ENCODE data around the gene CPNE1. TPM values are rescaled to one million over a fixed set of nuclear protein-coding genes. Genes with fewer than 3 reads are reported as not detected.
"Not testable (repeated sequence)": the region's sequence is repeated elsewhere in the genome, so short reads cannot be mapped to it uniquely, and the experiment has no call there.

The CPNE1 gene
- total RNA-seq, 5 donors from 2014 or later (not counting 1 experiment from before 2014, with no cell fraction given) = 284 to 408 (median 324) TPM

GRCh38 chr20:35690265-35690664, 25.6 kb upstream of the CPNE1 start:
- Histone ChIP-seq H3K4me1 (ENCODE audit: control insufficient read depth in 1 of 2, extremely low read depth in 1 of 2, insufficient read depth in 2 of 2, low read length in 2 of 2) (no peaks in the 10 kb centered on the region), H3K27me3 (replicated peaks in 1 of 2; ENCODE audit: control insufficient read depth in 2 of 2, extremely low read depth in 1 of 2, insufficient read depth in 2 of 2, low read length in 1 of 2) (no peaks in the 10 kb centered on the region), H3K9me3 (no peaks in the 10 kb centered on the region), H3K27ac (ENCODE audit: low read length) (no peak overlapping the region), H3K36me3 (ENCODE audit: control insufficient read depth in 2 of 2, extremely low read depth in 1 of 2, insufficient read depth in 1 of 2, low read length in 1 of 2) (peaks cover 7 to 56% of the 10 kb centered on the region in 2 donors), H3K4me3 (ENCODE audit: control insufficient read depth in 1 of 2, extremely low read depth in 1 of 2, low read length in 1 of 2) (no peak overlapping the region)
- Mint-ChIP-seq H3K27me3 (no peaks in the 10 kb centered on the region), H3K36me3 (peaks cover 36% of the 10 kb centered on the region), H3K9me3 (no peaks in the 10 kb centered on the region), H3K27ac (no peak overlapping the region), H3K4me3 (no peak overlapping the region), H3K4me1 (peaks cover 2 to 4% (median 3%) of the 10 kb centered on the region in 3 donors)
- POLR2A ChIA-PET = interaction anchor here (0.7 to 1.8 kb wide), 2 partner anchors 10 to 21 kb away, joined by 3 to 5 read pairs; no protein-coding TSS in a partner anchor
- CTCF ChIA-PET = interaction anchor here in 1 of 2 donors (0.7 kb wide), 1 partner anchor 407 kb away, joined by 6 read pairs; no protein-coding TSS in a partner anchor
- no CpG with 5 or more reads among the region's 4 CpGs for WGBS (ENCODE audit: insufficient coverage)
- ATAC-seq (replicated peaks in 1 of 4) = no peak
- no peak for DNase-seq

- H3K4me1 Mint-ChIP-seq; H3K4me1 ChIP-seq (ENCODE audit: control insufficient read depth in 1 of 2, extremely low read depth in 1 of 2, insufficient read depth in 2 of 2, low read length in 2 of 2); H3K9me3 ChIP-seq; H3K27ac ChIP-seq (ENCODE audit: low read length); H3K27me3 Mint-ChIP-seq; H3K27me3 ChIP-seq (replicated peaks in 1 of 2; ENCODE audit: control insufficient read depth in 2 of 2, extremely low read depth in 1 of 2, insufficient read depth in 2 of 2, low read length in 1 of 2); ATAC-seq (replicated peaks in 1 of 4); DNase-seq; H3K4me3 Mint-ChIP-seq; H3K27ac Mint-ChIP-seq; H3K4me3 ChIP-seq (ENCODE audit: control insufficient read depth in 1 of 2, extremely low read depth in 1 of 2, low read length in 1 of 2); H3K9me3 Mint-ChIP-seq: not testable (repeated sequence)
- ChIA-PET CTCF (interaction anchor here in 1 of 2 donors (0.6 kb wide), 1 partner anchor 82 kb away, joined by 3 read pairs; no protein-coding TSS in a partner anchor), POLR2A (interaction anchor here (0.6 to 0.7 kb wide), 5 partner anchors 16 to 125 kb away, joined by 3 to 7 read pairs (median 3); no protein-coding TSS in a partner anchor)
- WGBS (ENCODE audit: insufficient coverage) = 100% methylated on average over 4 of the region's 11 CpGs
- peaks cover 4 to 37% of the 10 kb centered on the region in 2 donors for H3K36me3 ChIP-seq (ENCODE audit: control insufficient read depth in 2 of 2, extremely low read depth in 1 of 2, insufficient read depth in 1 of 2, low read length in 1 of 2)
- H3K36me3 Mint-ChIP-seq = peaks cover 29% of the 10 kb centered on the region
These were observed 22.2 kb upstream of the CPNE1 start for GRCh38 chr20:35686872-35687271.

GRCh38 chr20:35685368-35685767, 20.7 kb upstream of the CPNE1 start:
- H3K9me3 ChIP-seq; H3K27ac Mint-ChIP-seq; H3K9me3 Mint-ChIP-seq; H3K27me3 Mint-ChIP-seq; H3K4me3 Mint-ChIP-seq; H3K4me3 ChIP-seq (ENCODE audit: control insufficient read depth in 1 of 2, extremely low read depth in 1 of 2, low read length in 1 of 2); H3K27me3 ChIP-seq (replicated peaks in 1 of 2; ENCODE audit: control insufficient read depth in 2 of 2, extremely low read depth in 1 of 2, insufficient read depth in 2 of 2, low read length in 1 of 2); H3K27ac ChIP-seq (ENCODE audit: low read length); CTCF ChIA-PET; H3K4me1 Mint-ChIP-seq; H3K4me1 ChIP-seq (ENCODE audit: control insufficient read depth in 1 of 2, extremely low read depth in 1 of 2, insufficient read depth in 2 of 2, low read length in 2 of 2); ATAC-seq (replicated peaks in 1 of 4); DNase-seq: not testable (repeated sequence)
- peaks cover 33% of the 10 kb centered on the region for H3K36me3 Mint-ChIP-seq
- POLR2A ChIA-PET = interaction anchor here in 1 of 2 donors (0.7 kb wide), 1 partner anchor 330 kb away, joined by 3 read pairs; no protein-coding TSS in a partner anchor
- peaks cover 4 to 43% of the 10 kb centered on the region in 2 donors for H3K36me3 ChIP-seq (ENCODE audit: control insufficient read depth in 2 of 2, extremely low read depth in 1 of 2, insufficient read depth in 1 of 2, low read length in 1 of 2)
- 90% methylated on average over 2 of the region's 9 CpGs for WGBS (ENCODE audit: insufficient coverage)

GRCh38 chr20:35681960-35682359, 17.3 kb upstream of the CPNE1 start:
- Histone ChIP-seq H3K4me1 (ENCODE audit: control insufficient read depth in 1 of 2, extremely low read depth in 1 of 2, insufficient read depth in 2 of 2, low read length in 2 of 2) (peaks cover 0 to 2% of the 10 kb centered on the region in 2 experiments), H3K27me3 (replicated peaks in 1 of 2; ENCODE audit: control insufficient read depth in 2 of 2, extremely low read depth in 1 of 2, insufficient read depth in 2 of 2, low read length in 1 of 2) (no peaks in the 10 kb centered on the region), H3K9me3 (no peaks in the 10 kb centered on the region), H3K27ac (ENCODE audit: low read length) (no peak overlapping the region), H3K36me3 (ENCODE audit: control insufficient read depth in 2 of 2, extremely low read depth in 1 of 2, insufficient read depth in 1 of 2, low read length in 1 of 2) (peaks cover 6 to 32% of the 10 kb centered on the region in 2 donors), H3K4me3 (ENCODE audit: control insufficient read depth in 1 of 2, extremely low read depth in 1 of 2, low read length in 1 of 2) (no peak overlapping the region)
- Mint-ChIP-seq H3K4me3 (no peak overlapping the region), H3K27me3 (no peaks in the 10 kb centered on the region), H3K36me3 (peaks cover 20% of the 10 kb centered on the region), H3K4me1 (peaks cover 0 to 2% (median 0%) of the 10 kb centered on the region in 3 donors), H3K27ac (no peak overlapping the region), H3K9me3 (no peaks in the 10 kb centered on the region)
- DNase-seq (no peak), ATAC-seq (replicated peaks in 1 of 4) (no peak)
- CTCF ChIA-PET = interaction anchor here in 1 of 2 donors (0.7 kb wide), 1 partner anchor 17 kb away, joined by 3 read pairs; no protein-coding TSS in a partner anchor
- WGBS (ENCODE audit: insufficient coverage) = 100% methylated on average over 1 of the region's 1 CpG
- POLR2A ChIA-PET = no interaction called here

- H3K36me3 ChIP-seq (ENCODE audit: control insufficient read depth in 2 of 2, extremely low read depth in 1 of 2, insufficient read depth in 1 of 2, low read length in 1 of 2) = peaks cover 6 to 29% of the 10 kb centered on the region in 2 donors
- peaks cover 0 to 2% of the 10 kb centered on the region in 2 experiments for H3K4me1 ChIP-seq (ENCODE audit: control insufficient read depth in 1 of 2, extremely low read depth in 1 of 2, insufficient read depth in 2 of 2, low read length in 2 of 2)
- no peak overlapping the region for H3K27ac ChIP-seq (ENCODE audit: low read length)
- peaks cover 15% of the 10 kb centered on the region for H3K36me3 Mint-ChIP-seq
- H3K9me3 Mint-ChIP-seq = no peaks in the 10 kb centered on the region
- POLR2A ChIA-PET = interaction anchor here (0.6 kb wide), 2 partner anchors 10 to 142 kb away, joined by 3 to 19 read pairs; no protein-coding TSS in a partner anchor
- H3K27ac Mint-ChIP-seq = no peak overlapping the region
- H3K4me3 Mint-ChIP-seq = no peak overlapping the region
- H3K27me3 ChIP-seq (replicated peaks in 1 of 2; ENCODE audit: control insufficient read depth in 2 of 2, extremely low read depth in 1 of 2, insufficient read depth in 2 of 2, low read length in 1 of 2) = no peaks in the 10 kb centered on the region
- WGBS (ENCODE audit: insufficient coverage) = 80% methylated on average over 3 of the region's 4 CpGs
- ATAC-seq (replicated peaks in 1 of 4) = no peak
- H3K4me1 Mint-ChIP-seq = peaks cover 0 to 2% (median 0%) of the 10 kb centered on the region in 3 donors
- CTCF ChIA-PET = no interaction called here
- no peak for DNase-seq
- no peak overlapping the region for H3K4me3 ChIP-seq (ENCODE audit: control insufficient read depth in 1 of 2, extremely low read depth in 1 of 2, low read length in 1 of 2)
- no peaks in the 10 kb centered on the region for H3K27me3 Mint-ChIP-seq
- H3K9me3 ChIP-seq = no peaks in the 10 kb centered on the region
These were observed 15.9 kb upstream of the CPNE1 start for GRCh38 chr20:35680452-35681183.

- ATAC-seq (replicated peaks in 1 of 4) = no peak
- no peak overlapping the region for H3K4me3 Mint-ChIP-seq
- Histone ChIP-seq H3K9me3 (no peaks in the 10 kb centered on the region), H3K4me3 (ENCODE audit: control insufficient read depth in 1 of 2, extremely low read depth in 1 of 2, low read length in 1 of 2) (no peak overlapping the region), H3K27ac (ENCODE audit: low read length) (no peak overlapping the region), H3K4me1 (ENCODE audit: control insufficient read depth in 1 of 2, extremely low read depth in 1 of 2, insufficient read depth in 2 of 2, low read length in 2 of 2) (no peaks in the 10 kb centered on the region), H3K36me3 (ENCODE audit: control insufficient read depth in 2 of 2, extremely low read depth in 1 of 2, insufficient read depth in 1 of 2, low read length in 1 of 2) (peaks cover 13 to 58% of the 10 kb centered on the region in 2 donors), H3K27me3 (replicated peaks in 1 of 2; ENCODE audit: control insufficient read depth in 2 of 2, extremely low read depth in 1 of 2, insufficient read depth in 2 of 2, low read length in 1 of 2) (no peaks in the 10 kb centered on the region)
- peaks cover 40% of the 10 kb centered on the region for H3K36me3 Mint-ChIP-seq
- no peak for DNase-seq
- no peaks in the 10 kb centered on the region for H3K4me1 Mint-ChIP-seq
- no CpG with 5 or more reads among the region's 8 CpGs for WGBS (ENCODE audit: insufficient coverage)
- ChIA-PET CTCF (no interaction called here), POLR2A (interaction anchor here in 1 of 2 donors (0.6 kb wide), 1 partner anchor 104 kb away, joined by 4 read pairs; no protein-coding TSS in a partner anchor)
- no peaks in the 10 kb centered on the region for H3K9me3 Mint-ChIP-seq
- no peak overlapping the region for H3K27ac Mint-ChIP-seq
- H3K27me3 Mint-ChIP-seq = no peaks in the 10 kb centered on the region
These were observed 10.2 kb upstream of the CPNE1 start for GRCh38 chr20:35674921-35675320.

All from T-cell (primary cell).